Aorta (tissue), 5 donors: Measurements from ENCODE around the gene CYTH4. TPM values are rescaled to one million over a fixed set of nuclear protein-coding genes. Genes with fewer than 3 reads are reported as not detected.

Experiments
- ATAC-seq: fragments of 200-7000 bp; cut with Tn5 transposase; one replicate; pipeline ENCODE4 v1.9.1; 2022; ENCODE audit warnings: moderate library complexity; ENCODE audit not compliant: low FRiP score
- DNase-seq, 2 donors: peaks; one replicate each; pipeline ENCODE4 v3.0.0-alpha.2; 2020
- H3K27ac ChIP-seq, 2 donors: one replicate each; pipeline ENCODE4 v1.5.1; 2013; ENCODE audit warnings: low read length in 2 of 2, mild to moderate bottlenecking in 2 of 2, moderate library complexity in 2 of 2, control low read depth in 1 of 2, inconsistent platforms in 1 of 2, low read depth in 1 of 2
- H3K27me3 ChIP-seq, 2 donors: one replicate each; pipeline ENCODE4 v1.6.1; 2013; ENCODE audit warnings: control low read depth in 1 of 2, low read length in 1 of 2, mild to moderate bottlenecking in 1 of 2, moderate library complexity in 1 of 2; ENCODE audit not compliant: insufficient read depth in 2 of 2, control insufficient read depth in 1 of 2
- H3K36me3 ChIP-seq, 2 donors: one replicate each; pipeline ENCODE4 v1.6.1; 2013; ENCODE audit warnings: control low read depth in 1 of 2, low read length in 1 of 2, mild to moderate bottlenecking in 1 of 2; ENCODE audit not compliant: insufficient read depth in 2 of 2, control insufficient read depth in 1 of 2
- H3K4me1 ChIP-seq, 2 donors: one replicate each; pipeline ENCODE4 v1.6.1; 2013; ENCODE audit warnings: low read length in 2 of 2, control low read depth in 1 of 2, mild to moderate bottlenecking in 1 of 2, moderate library complexity in 1 of 2; ENCODE audit not compliant: insufficient read depth in 2 of 2, control insufficient read depth in 1 of 2
- H3K4me3 ChIP-seq, 2 donors: one replicate each; pipeline ENCODE4 v1.5.1; 2013; ENCODE audit warnings: low read length in 2 of 2, control low read depth in 1 of 2, mild to moderate bottlenecking in 1 of 2
- H3K9me3 ChIP-seq: one replicate; pipeline ENCODE4 v1.6.1; 2013; ENCODE audit warnings: mild to moderate bottlenecking, low read length; ENCODE audit not compliant: control insufficient read depth
- WGBS, 2 donors: extraction: QIAGEN DNeasy Blood & Tissue Kit; methylation state at CpG; one replicate each; pipeline ENCODE4 v1.1.7; 2013; 5-methylcytosine and 5-hydroxymethylcytosine counted together
- intact Hi-C, 2 donors: fragments of 100-400 bp; cut with DNase I; formaldehyde crosslinking; loops; one replicate each; pipeline versions ENCODE4 v1.14.2 to v1.15.0; 2022
- polyA plus RNA-seq, 2 donors: library from polyadenylated mRNA; stranded (reverse); fragments of 200-250 nt; gene quantifications; one replicate each; pipeline ENCODE4 v1.2.3, GENCODE V29; 2013
- total RNA-seq, 2 donors: library from RNA; stranded (reverse); fragmentation: NEBNext Ultra II Directional; extraction: Animal tissue kit (Norgen Biotek cat#: 25700); gene quantifications; one replicate each; pipeline ENCODE4 v1.2.1, GENCODE V29; 2021
- donor health status: healthy with polysubstance abuse.
- donor health status: Bipolar disorder and iron deficiency.
- donor health status: DM: no; HTN: no; CAD: no.
- donor health status: DM: no; HTN: no; CAD: no.
- donor health status: DM: yes; HTN: yes; CAD: no.

The CYTH4 gene
- total and polyA plus RNA-seq, 4 donors, result 4.5 to 68.7 (median 22.0) TPM

- no peak overlapping the region for H3K27ac ChIP-seq
- WGBS, 2 donors, result 76 to 80% methylated on average over 9 of the region's 9 CpGs
- H3K9me3 ChIP-seq, result peaks cover 2% of the 10 kb centered on the region
- intact Hi-C loops, result no loop called here
- ATAC-seq (no peak), DNase-seq (peak; percentile 9 to 17)
- no peaks in the 10 kb centered on the region for H3K4me1 ChIP-seq
- no peaks in the 10 kb centered on the region for H3K27me3 ChIP-seq
- H3K4me3 ChIP-seq, result no peak overlapping the region
- H3K36me3 ChIP-seq, result no peaks in the 10 kb centered on the region
Measured at GRCh38 chr22:37258005-37258752, 24.1 kb upstream of the CYTH4 start.

- no peaks in the 10 kb centered on the region for H3K36me3 ChIP-seq
- no peaks in the 10 kb centered on the region for H3K27me3 ChIP-seq
- H3K4me1 ChIP-seq, result no peaks in the 10 kb centered on the region
- intact Hi-C loops, result no loop called here
- peak; percentile 23 to 29 for DNase-seq
- H3K27ac ChIP-seq, result no peak overlapping the region
- WGBS, 2 donors, result 76 to 78% methylated on average over 14 of the region's 14 CpGs
- no peak overlapping the region for H3K4me3 ChIP-seq
- no peak for ATAC-seq
- H3K9me3 ChIP-seq, result peaks cover 5% of the 10 kb centered on the region
Measured at GRCh38 chr22:37258753-37259401, 23.4 kb upstream of the CYTH4 start.

GRCh38 chr22:37259540-37260029 is 22.7 kb upstream of the CYTH4 start:
- Histone ChIP-seq H3K9me3 (peaks cover 12% of the 10 kb centered on the region), H3K27ac (no peak overlapping the region), H3K4me1 (no peaks in the 10 kb centered on the region), H3K4me3 (no peak overlapping the region), H3K36me3 (no peaks in the 10 kb centered on the region), H3K27me3 (no peaks in the 10 kb centered on the region)
- WGBS, 2 donors, result 4 to 6% methylated on average over 23 of the region's 23 CpGs
- ATAC-seq, result no peak
- intact Hi-C loops, result no loop called here
- peak; percentile 44 to 54 for DNase-seq

GRCh38 chr22:37260155-37260795 is 22.0 kb upstream of the CYTH4 start:
- no peaks in the 10 kb centered on the region for H3K4me1 ChIP-seq
- H3K9me3 ChIP-seq, result peaks cover 15% of the 10 kb centered on the region
- WGBS, 2 donors, result 15 to 29% methylated on average over 15 of the region's 15 CpGs
- intact Hi-C loops, result no loop called here
- no peak overlapping the region for H3K27ac ChIP-seq
- H3K27me3 ChIP-seq, result no peaks in the 10 kb centered on the region
- no peak overlapping the region for H3K4me3 ChIP-seq
- H3K36me3 ChIP-seq, result no peaks in the 10 kb centered on the region
- ATAC-seq (no peak), DNase-seq (peak; percentile 2 to 23)

GRCh38 chr22:37260901-37261336 is 21.4 kb upstream of the CYTH4 start:
- intact Hi-C loops, result no loop called here
- no peaks in the 10 kb centered on the region for H3K27me3 ChIP-seq
- ATAC-seq (peak; percentile 76), DNase-seq (peak; percentile 68 to 76)
- no peaks in the 10 kb centered on the region for H3K36me3 ChIP-seq
- H3K27ac ChIP-seq, result no peak overlapping the region
- H3K4me3 ChIP-seq, result no peak overlapping the region
- H3K4me1 ChIP-seq, result no peaks in the 10 kb centered on the region
- 21 to 22% methylated on average over 14 of the region's 14 CpGs for WGBS, 2 donors
- peaks cover 15% of the 10 kb centered on the region for H3K9me3 ChIP-seq

- no peaks in the 10 kb centered on the region for H3K27me3 ChIP-seq
- WGBS, 2 donors, result 65 to 70% methylated on average over 5 of the region's 5 CpGs
- H3K27ac ChIP-seq, result no peak overlapping the region
- no peaks in the 10 kb centered on the region for H3K4me1 ChIP-seq
- ATAC-seq (no peak), DNase-seq (peak; percentile 5 to 13)
- H3K9me3 ChIP-seq, result peaks cover 15% of the 10 kb centered on the region
- H3K4me3 ChIP-seq, result no peak overlapping the region
- intact Hi-C loops, result no loop called here
- H3K36me3 ChIP-seq, result no peaks in the 10 kb centered on the region
Measured at GRCh38 chr22:37262346-37262745, 20.0 kb upstream of the CYTH4 start.

GRCh38 chr22:37263966-37264887 is 18.1 kb upstream of the CYTH4 start:
- 79 to 85% methylated on average over 10 of the region's 10 CpGs for WGBS, 2 donors
- Histone ChIP-seq H3K27me3 (no peaks in the 10 kb centered on the region), H3K36me3 (no peaks in the 10 kb centered on the region), H3K9me3 (peaks cover 15% of the 10 kb centered on the region), H3K4me3 (no peak overlapping the region), H3K4me1 (no peaks in the 10 kb centered on the region), H3K27ac (no peak overlapping the region)
- ATAC-seq (no peak), DNase-seq (peak; percentile 33 to 52)
- intact Hi-C loops, result no loop called here

- no peak overlapping the region for H3K4me3 ChIP-seq
- no peak overlapping the region for H3K27ac ChIP-seq
- no peaks in the 10 kb centered on the region for H3K27me3 ChIP-seq
- WGBS, 2 donors, result 48 to 54% methylated on average over 18 of the region's 18 CpGs
- intact Hi-C loops, result no loop called here
- peak; percentile 30 to 55 for DNase-seq
- H3K9me3 ChIP-seq, result peaks cover 15% of the 10 kb centered on the region
- no peak for ATAC-seq
- H3K36me3 ChIP-seq, result no peaks in the 10 kb centered on the region
- no peaks in the 10 kb centered on the region for H3K4me1 ChIP-seq
Measured at GRCh38 chr22:37266581-37267134, 15.7 kb upstream of the CYTH4 start.
